GM21576 (cell line): ENCODE data around the gene HAAO.
"Not testable (repeated sequence)": the region's sequence is repeated elsewhere in the genome, so short reads cannot be mapped to it uniquely, and the experiment has no call there.

Source experiments
- ATAC-seq: cut with Tn5 transposase; IDR thresholded peaks from one replicate; pipeline ENCODE4 v1.9.1; 2021; ENCODE audit warnings: mild to moderate bottlenecking, moderate library complexity; ENCODE audit not compliant: unreplicated experiment

The HAAO gene

GRCh38 chr2:42792583-42793333 is at the start of gene HAAO:
TSS of gene HAAO (minus strand) at chr2:42792583. CDS start at chr2:42792536, 47 bp downstream.
- ATAC-seq: peak; percentile 29

GRCh38 chr2:42841344-42841743 is 49.0 kb upstream of the HAAO start:
- ATAC-seq: no peak

GRCh38 chr2:42840760-42841159 is 48.4 kb upstream of the HAAO start:
- no peak for ATAC-seq

- ATAC-seq: no peak
Measured at GRCh38 chr2:42839809-42840501, 47.6 kb upstream of the HAAO start.

- no peak for ATAC-seq
Measured at GRCh38 chr2:42838133-42838532, 45.8 kb upstream of the HAAO start.

- ATAC-seq: no peak
Measured at GRCh38 chr2:42835577-42836371, 43.4 kb upstream of the HAAO start.

- ATAC-seq: no peak
Measured at GRCh38 chr2:42834161-42834560, 41.8 kb upstream of the HAAO start.

GRCh38 chr2:42832289-42832634 is 39.9 kb upstream of the HAAO start:
- no peak for ATAC-seq

GRCh38 chr2:42831575-42832288 is 39.3 kb upstream of the HAAO start:
- ATAC-seq: not testable (repeated sequence)

GRCh38 chr2:42830922-42831574 is 38.7 kb upstream of the HAAO start:
- no peak for ATAC-seq

- ATAC-seq: no peak
Measured at GRCh38 chr2:42829671-42830440, 37.5 kb upstream of the HAAO start.

GRCh38 chr2:42828487-42829425 is 36.4 kb upstream of the HAAO start:
- ATAC-seq: peak; percentile 90

GRCh38 chr2:42827647-42828486 is 35.5 kb upstream of the HAAO start:
- no peak for ATAC-seq

- ATAC-seq: no peak
Measured at GRCh38 chr2:42826231-42826630, 33.8 kb upstream of the HAAO start.

- ATAC-seq: no peak
Measured at GRCh38 chr2:42824454-42824807, 32.0 kb upstream of the HAAO start.

- no peak for ATAC-seq
Measured at GRCh38 chr2:42823744-42824453, 31.5 kb upstream of the HAAO start.

GRCh38 chr2:42819160-42819559 is 26.8 kb upstream of the HAAO start:
- ATAC-seq: no peak
